Type B pancreatic cell (in vitro differentiated cells): ENCODE measurements around the gene CHMP1A. TPM values are rescaled to one million over a fixed set of nuclear protein-coding genes. Genes with fewer than 3 reads are reported as not detected.
"Not testable (repeated sequence)": the region's sequence is repeated elsewhere in the genome, so short reads cannot be mapped to it uniquely, and the experiment has no call there.

Experiments
- DNase-seq: peaks from one replicate; pipeline ENCODE4 v3.0.0; 2021; ENCODE audit warnings: mixed read lengths; ENCODE audit not compliant: unreplicated experiment; ENCODE audit errors: extremely low spot score
- H3K27ac Mint-ChIP-seq: 2 replicates; pipeline ENCODE4 v1.8.0; 2021; ENCODE audit warnings: mild to moderate bottlenecking, mixed read lengths
- H3K27me3 Mint-ChIP-seq: 2 replicates; pipeline ENCODE4 v1.8.0; 2021; ENCODE audit warnings: mixed read lengths
- H3K36me3 Mint-ChIP-seq: 2 replicates; pipeline ENCODE4 v1.8.0; 2021; ENCODE audit warnings: mixed read lengths
- H3K4me1 Mint-ChIP-seq: one replicate; pipeline ENCODE4 v1.8.0; 2021; ENCODE audit warnings: mixed read lengths; ENCODE audit not compliant: unreplicated experiment
- H3K4me3 Mint-ChIP-seq: 2 replicates; pipeline ENCODE4 v1.8.0; 2021; ENCODE audit warnings: mild to moderate bottlenecking, mixed read lengths
- H3K9me3 Mint-ChIP-seq: 2 replicates; pipeline ENCODE4 v1.8.0; 2021; ENCODE audit warnings: mixed read lengths
- total RNA-seq: library from RNA; stranded (reverse); gene quantifications from 2 replicates; pipeline ENCODE4 v1.2.1, GENCODE V29; 2021; ENCODE audit warnings: low replicate concordance
- TF ChIP-seq, protein P1 (sequence below): fragments of 200-600 bp; sonication (generic); conservative IDR thresholded peaks from 2 replicates; pipeline ENCODE4 v1.5.0; 2021; ENCODE audit warnings: antibody characterized with exemption, mild to moderate bottlenecking

CHMP1A gene
- total RNA-seq, 1 donor from 2014 or later = 93.4 TPM

DNA sequence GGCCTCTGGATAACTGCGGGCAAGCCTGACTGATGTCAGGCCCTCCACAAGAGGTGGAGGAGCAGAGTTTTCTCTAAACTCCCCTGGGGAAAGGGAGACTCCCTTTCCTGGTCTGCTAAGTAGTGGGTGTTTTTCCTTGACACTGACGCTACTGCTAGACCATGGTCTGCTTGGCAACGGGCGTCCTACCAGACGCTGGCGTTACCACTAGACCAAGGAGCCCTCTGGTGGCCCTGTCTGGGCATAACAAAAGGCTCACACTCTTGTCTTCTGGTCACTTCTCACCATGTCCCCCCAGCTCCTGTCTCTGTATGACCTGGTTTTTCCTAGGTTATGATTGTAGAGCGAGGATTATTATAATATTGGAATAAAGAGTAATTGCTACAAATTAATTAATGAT lies 9.5 kb upstream of the CHMP1A start:
- H3K4me3 Mint-ChIP-seq, H3K9me3 Mint-ChIP-seq, H3K27me3 Mint-ChIP-seq, H3K27ac Mint-ChIP-seq, DNase-seq, H3K4me1 Mint-ChIP-seq: not testable (repeated sequence)
- peaks cover 23% of the 10 kb centered on the region for H3K36me3 Mint-ChIP-seq
- TF ChIP-seq, protein P1, sequence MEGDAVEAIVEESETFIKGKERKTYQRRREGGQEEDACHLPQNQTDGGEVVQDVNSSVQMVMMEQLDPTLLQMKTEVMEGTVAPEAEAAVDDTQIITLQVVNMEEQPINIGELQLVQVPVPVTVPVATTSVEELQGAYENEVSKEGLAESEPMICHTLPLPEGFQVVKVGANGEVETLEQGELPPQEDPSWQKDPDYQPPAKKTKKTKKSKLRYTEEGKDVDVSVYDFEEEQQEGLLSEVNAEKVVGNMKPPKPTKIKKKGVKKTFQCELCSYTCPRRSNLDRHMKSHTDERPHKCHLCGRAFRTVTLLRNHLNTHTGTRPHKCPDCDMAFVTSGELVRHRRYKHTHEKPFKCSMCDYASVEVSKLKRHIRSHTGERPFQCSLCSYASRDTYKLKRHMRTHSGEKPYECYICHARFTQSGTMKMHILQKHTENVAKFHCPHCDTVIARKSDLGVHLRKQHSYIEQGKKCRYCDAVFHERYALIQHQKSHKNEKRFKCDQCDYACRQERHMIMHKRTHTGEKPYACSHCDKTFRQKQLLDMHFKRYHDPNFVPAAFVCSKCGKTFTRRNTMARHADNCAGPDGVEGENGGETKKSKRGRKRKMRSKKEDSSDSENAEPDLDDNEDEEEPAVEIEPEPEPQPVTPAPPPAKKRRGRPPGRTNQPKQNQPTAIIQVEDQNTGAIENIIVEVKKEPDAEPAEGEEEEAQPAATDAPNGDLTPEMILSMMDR = peak; percentile 53

DNA sequence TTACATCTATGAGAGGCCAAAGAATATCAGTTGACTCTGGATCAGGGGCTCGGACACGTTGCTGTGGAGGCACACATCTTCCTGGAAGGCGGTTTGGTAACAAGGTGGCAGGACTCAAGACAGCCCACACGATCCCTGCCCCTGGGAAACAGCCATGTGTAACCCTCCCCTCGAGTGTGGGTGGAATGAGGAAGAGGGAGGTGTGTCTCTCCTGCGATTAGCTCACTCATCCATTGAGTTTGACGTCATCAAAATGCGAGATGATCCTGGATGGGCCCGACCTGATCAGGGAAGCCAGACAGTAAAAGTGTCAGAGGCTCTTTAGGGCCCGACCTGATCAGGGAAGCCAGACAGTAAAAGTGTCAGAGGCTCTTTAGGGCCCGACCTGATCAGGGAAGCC lies 6.7 kb upstream of the CHMP1A start:
- not testable (repeated sequence) for H3K27ac Mint-ChIP-seq

GRCh38 chr16:89661215-89661614 lies 3.7 kb upstream of the CHMP1A start:
- Mint-ChIP-seq H3K4me1 (peaks cover 7% of the 10 kb centered on the region), H3K36me3 (peaks cover 34% of the 10 kb centered on the region), H3K4me3 (peak overlapping the region; percentile 24), H3K9me3 (no peaks in the 10 kb centered on the region), H3K27ac (no peak overlapping the region), H3K27me3 (no peaks in the 10 kb centered on the region)
- no peak for DNase-seq
- TF ChIP-seq, protein P1 = no peak

More for the DNA sequence above, 6.7 kb upstream of the CHMP1A start:
- DNase-seq, H3K4me3 Mint-ChIP-seq, H3K27me3 Mint-ChIP-seq, H3K9me3 Mint-ChIP-seq, H3K4me1 Mint-ChIP-seq: not testable (repeated sequence)
- peaks cover 36% of the 10 kb centered on the region for H3K36me3 Mint-ChIP-seq

GRCh38 chr16:89660146-89660545 lies 2.6 kb upstream of the CHMP1A start:
- no peaks in the 10 kb centered on the region for H3K27me3 Mint-ChIP-seq
- peaks cover 33% of the 10 kb centered on the region for H3K36me3 Mint-ChIP-seq
- no peak for DNase-seq
- TF ChIP-seq, protein P1 = no peak
- no peaks in the 10 kb centered on the region for H3K9me3 Mint-ChIP-seq
- H3K4me3 Mint-ChIP-seq = peak overlapping the region; percentile 45
- H3K4me1 Mint-ChIP-seq = peaks cover 7% of the 10 kb centered on the region
- no peak overlapping the region for H3K27ac Mint-ChIP-seq

DNA sequence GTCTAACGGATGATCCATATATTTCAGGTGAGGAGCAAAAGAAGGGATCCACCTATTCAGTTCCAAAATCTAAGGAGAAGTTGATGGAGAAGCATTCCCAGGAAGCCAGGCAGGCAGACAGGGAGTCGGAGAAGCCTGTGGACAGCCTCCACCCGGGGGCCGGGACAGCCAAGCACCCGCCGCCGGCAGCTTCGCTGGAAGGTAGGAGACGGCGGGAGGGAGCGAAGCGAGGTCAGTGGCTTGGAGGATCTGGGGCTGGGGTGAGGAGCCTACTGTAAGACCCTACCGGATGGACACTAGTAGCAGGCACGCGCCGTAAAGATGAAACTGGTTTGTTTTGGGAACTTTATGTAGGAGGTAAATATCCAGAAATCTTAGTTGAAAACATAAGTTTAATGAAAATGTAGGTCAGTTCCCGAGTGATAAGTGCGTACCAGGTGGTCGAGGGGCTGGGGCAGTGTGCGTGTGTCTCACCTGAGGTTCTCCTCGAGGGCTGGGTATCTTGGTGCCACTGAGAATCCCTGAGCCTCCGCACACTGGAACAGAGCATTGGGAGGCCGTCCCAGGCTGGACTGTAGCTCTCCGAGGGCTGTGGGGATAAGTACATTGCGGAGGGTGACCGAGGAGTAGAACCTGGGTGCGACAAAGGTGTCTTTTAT lies 842 bp upstream of the CHMP1A start:
- H3K27ac Mint-ChIP-seq = peak overlapping the region; percentile 82
- no peak for DNase-seq
- H3K9me3 Mint-ChIP-seq = no peaks in the 10 kb centered on the region
- H3K27me3 Mint-ChIP-seq = no peaks in the 10 kb centered on the region
- TF ChIP-seq, protein P1 = no peak
- H3K4me3 Mint-ChIP-seq = peak overlapping the region; percentile 92
- peaks cover 24% of the 10 kb centered on the region for H3K36me3 Mint-ChIP-seq
- peaks cover 12% of the 10 kb centered on the region for H3K4me1 Mint-ChIP-seq

- H3K9me3 Mint-ChIP-seq = no peaks in the 10 kb centered on the region
- peaks cover 20% of the 10 kb centered on the region for H3K36me3 Mint-ChIP-seq
- TF ChIP-seq, protein P1 = no peak
- no peak for DNase-seq
- peak overlapping the region; percentile 62 for H3K27ac Mint-ChIP-seq
- peaks cover 12% of the 10 kb centered on the region for H3K4me1 Mint-ChIP-seq
- H3K27me3 Mint-ChIP-seq = no peaks in the 10 kb centered on the region
- H3K4me3 Mint-ChIP-seq = peak overlapping the region; percentile 92
Measured at GRCh38 chr16:89656435-89657121, 930 bp downstream of the CHMP1A start.
